GM10248 (cell line): Measurements from ENCODE around the gene USP9X.

ENCODE experiments used
- CTCF ChIA-PET: fragments of 300-600 bp; sonication (Branson Sonifier 250); formaldehyde crosslinking; extraction: SDS; loops from one replicate; lab custom pipeline; 2021; ENCODE audit warnings: antibody characterized with exemption; lab: Yijun Ruan, JAX
- POLR2A ChIA-PET: fragments of 350-650 bp; sonication (Branson Sonifier 250); formaldehyde crosslinking; extraction: SDS; loops from one replicate; lab custom pipeline; 2020; ENCODE audit warnings: antibody characterized with exemption; lab: Yijun Ruan, JAX
- DNase-seq: peaks from one replicate; pipeline ENCODE4 v3.0.0; 2012; ENCODE audit errors: extremely low spot score
- TF ChIP-seq, protein P1 (sequence below): IDR thresholded peaks from 2 replicates; pipeline ENCODE4 v1.5.1; 2012; ENCODE audit warnings: mild to moderate bottlenecking, low read depth; ENCODE audit errors: extremely low read depth, missing control alignments, control extremely low read depth

USP9X gene

DNA sequence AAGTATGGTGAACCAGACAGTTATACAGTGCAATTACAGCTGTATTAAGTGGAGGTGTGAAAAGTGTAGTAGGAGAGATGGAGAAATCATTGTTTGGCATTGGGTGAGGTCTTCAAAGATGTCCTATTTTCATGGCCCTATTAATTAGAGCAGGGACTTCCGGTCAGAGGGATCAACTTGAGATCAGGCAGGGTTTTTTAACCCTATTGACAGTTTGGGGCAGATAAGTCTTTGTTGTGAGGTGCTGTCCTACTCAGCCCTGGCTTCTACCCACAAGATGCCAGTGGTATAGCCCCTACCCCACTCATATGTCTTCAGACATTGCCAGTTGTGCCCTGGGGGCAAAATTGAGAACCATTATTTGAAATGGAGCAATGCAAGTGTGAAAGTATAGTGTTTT is 9.9 kb downstream of the USP9X start:
- TF ChIP-seq, protein P1, sequence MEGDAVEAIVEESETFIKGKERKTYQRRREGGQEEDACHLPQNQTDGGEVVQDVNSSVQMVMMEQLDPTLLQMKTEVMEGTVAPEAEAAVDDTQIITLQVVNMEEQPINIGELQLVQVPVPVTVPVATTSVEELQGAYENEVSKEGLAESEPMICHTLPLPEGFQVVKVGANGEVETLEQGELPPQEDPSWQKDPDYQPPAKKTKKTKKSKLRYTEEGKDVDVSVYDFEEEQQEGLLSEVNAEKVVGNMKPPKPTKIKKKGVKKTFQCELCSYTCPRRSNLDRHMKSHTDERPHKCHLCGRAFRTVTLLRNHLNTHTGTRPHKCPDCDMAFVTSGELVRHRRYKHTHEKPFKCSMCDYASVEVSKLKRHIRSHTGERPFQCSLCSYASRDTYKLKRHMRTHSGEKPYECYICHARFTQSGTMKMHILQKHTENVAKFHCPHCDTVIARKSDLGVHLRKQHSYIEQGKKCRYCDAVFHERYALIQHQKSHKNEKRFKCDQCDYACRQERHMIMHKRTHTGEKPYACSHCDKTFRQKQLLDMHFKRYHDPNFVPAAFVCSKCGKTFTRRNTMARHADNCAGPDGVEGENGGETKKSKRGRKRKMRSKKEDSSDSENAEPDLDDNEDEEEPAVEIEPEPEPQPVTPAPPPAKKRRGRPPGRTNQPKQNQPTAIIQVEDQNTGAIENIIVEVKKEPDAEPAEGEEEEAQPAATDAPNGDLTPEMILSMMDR: no peak
- POLR2A ChIA-PET: interaction anchor here (1.2 to 1.4 kb wide), 2 partner anchors 10 to 23 kb away, joined by 3 to 4 read pairs; partner anchors contain the start of gene USP9X
- CTCF ChIA-PET: interaction anchor here (1.4 kb wide), 1 partner anchor 14 kb away, joined by 6 read pairs; no protein-coding TSS in a partner anchor
- no peak for DNase-seq

DNA sequence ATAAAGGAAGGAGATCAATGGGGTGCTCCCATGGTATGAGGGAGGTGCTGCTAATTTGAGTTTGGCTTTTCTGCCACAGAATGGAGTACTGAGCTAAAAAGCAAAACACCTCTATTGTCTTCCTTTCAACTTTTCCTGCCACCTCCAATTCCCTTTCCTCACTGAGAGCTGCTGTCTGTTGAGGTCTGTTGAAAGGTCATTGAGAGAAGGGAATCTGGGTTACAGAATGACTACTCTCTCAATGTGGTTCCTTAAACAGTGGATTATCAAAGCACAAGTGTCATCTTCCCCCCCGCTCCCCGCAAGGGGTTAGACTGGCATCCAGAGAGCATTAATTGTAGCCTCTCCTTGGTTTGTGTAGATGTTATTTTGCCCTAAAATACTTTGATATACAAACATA is 10.7 kb downstream of the USP9X start:
- DNase-seq: no peak
- CTCF ChIA-PET: interaction anchor here (1.0 to 6.1 kb wide), 3 partner anchors 14 to 19 kb away, joined by 3 to 25 read pairs (median 6); no protein-coding TSS in a partner anchor
- TF ChIP-seq, protein P1: no peak
- POLR2A ChIA-PET: interaction anchor here (1.2 to 1.4 kb wide), 2 partner anchors 11 to 22 kb away, joined by 3 to 4 read pairs; partner anchors contain the start of gene USP9X

DNA sequence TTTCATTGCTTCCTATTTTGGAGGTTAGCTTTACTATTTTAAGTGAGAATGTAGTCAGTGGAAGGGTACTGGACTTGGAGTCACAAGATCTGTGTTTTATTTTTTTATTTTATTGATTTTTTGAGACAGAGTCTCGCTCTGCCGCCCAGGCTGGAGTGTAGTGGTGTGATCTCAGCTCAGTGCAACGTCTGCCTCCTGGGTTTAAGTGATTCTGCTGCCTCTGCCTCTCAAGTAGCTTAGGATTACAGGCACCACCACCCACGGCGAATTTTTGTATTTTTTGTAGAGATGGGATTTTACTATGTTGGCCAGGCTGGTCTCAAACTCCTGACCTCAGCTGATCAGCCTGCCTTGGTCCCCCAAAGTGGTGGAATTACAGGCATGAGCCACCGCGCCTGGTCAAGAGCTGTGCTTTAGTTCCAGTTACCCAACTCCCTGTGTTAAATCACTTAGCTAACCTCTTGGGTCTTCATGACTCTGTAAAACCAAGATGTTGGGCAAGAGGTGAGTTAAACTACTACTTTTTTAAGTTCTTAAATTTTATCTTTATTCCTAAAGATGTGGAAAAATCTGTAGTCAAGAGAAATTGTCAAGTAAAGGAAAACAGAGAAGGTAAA is 11.2 kb downstream of the USP9X start:
- TF ChIP-seq, protein P1: no peak
- no peak for DNase-seq
- POLR2A ChIA-PET: interaction anchor here (1.2 kb wide), 1 partner anchor 22 kb away, joined by 3 read pairs; no protein-coding TSS in a partner anchor
- CTCF ChIA-PET: interaction anchor here (0.8 to 6.1 kb wide), 5 partner anchors 8 to 18 kb away, joined by 3 to 25 read pairs (median 3); no protein-coding TSS in a partner anchor

DNA sequence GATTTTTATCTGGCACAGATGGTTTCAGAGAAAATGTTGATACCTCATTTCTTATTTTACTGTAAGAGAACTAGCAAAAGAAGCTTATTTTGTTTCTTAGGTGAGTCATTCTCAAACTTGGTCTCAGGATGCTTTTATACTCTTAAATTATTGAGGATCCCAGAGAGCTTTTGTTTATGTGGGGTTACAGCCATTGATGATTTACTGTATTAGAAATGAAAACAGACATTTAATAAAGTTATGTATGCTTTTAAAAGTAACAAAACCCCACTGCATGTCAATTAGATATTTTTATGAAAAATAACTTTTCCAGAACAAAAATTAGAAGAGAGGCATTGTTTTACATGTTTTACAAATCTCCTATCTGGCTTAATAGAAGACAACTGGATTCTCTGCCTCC is 12.1 kb downstream of the USP9X start:
- ChIA-PET CTCF (interaction anchor here (0.8 to 6.1 kb wide), 3 partner anchors 9 to 18 kb away, joined by 3 to 25 read pairs (median 3); no protein-coding TSS in a partner anchor), POLR2A (no interaction called here)
- TF ChIP-seq, protein P1: no peak
- DNase-seq: no peak

DNA sequence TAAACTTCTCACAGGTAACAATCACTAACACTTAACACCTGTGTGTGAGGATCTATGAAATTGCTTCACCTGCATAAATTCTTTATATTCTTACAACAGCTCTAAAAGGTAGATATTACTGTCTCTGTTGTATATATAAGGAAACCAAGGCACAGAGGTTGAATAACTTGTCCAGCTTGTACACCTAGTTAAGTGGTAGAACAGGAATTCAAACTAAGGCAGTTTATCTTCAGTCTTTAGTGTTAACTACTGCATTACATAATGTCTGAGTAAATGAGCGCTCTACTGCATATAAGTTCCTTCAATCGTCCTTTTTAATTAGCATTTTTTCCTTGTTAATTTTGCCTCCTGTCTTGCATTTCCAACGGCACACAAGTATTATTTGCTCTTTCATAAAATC is 15.0 kb downstream of the USP9X start:
- POLR2A ChIA-PET: interaction anchor here (1.4 kb wide), 1 partner anchor 16 kb away, joined by 4 read pairs; no protein-coding TSS in a partner anchor
- CTCF ChIA-PET: interaction anchor here (1.3 to 6.1 kb wide), 3 partner anchors 9 to 15 kb away, joined by 5 to 25 read pairs (median 7); partner anchors contain the start of gene USP9X
- DNase-seq: no peak
- TF ChIP-seq, protein P1: no peak

DNA sequence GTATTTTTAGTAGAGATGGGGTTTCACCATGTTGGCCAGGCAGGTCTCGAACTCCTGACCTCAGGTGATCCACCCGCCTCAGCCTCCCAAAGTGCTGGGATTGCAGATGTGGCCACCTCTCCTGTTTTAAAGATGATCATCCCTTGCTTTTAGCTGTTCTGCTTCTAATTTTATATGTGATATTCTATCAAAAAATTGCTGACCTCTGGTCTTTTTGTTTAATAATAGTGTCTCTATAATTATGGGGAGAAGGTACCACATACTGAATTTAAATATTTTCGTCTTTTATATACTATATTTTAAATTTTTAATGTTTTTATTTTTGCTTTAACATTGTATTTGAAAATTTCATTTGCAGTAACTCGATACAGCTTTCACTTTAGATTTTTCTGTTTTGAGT is 15.6 kb downstream of the USP9X start:
- no peak for DNase-seq
- ChIA-PET CTCF (interaction anchor here (6.1 kb wide), 1 partner anchor 14 kb away, joined by 25 read pairs; no protein-coding TSS in a partner anchor), POLR2A (no interaction called here)
- TF ChIP-seq, protein P1: no peak
